ENCODE measurements around the gene SHISA8. TPM values are rescaled to one million over a fixed set of nuclear protein-coding genes. Genes with fewer than 3 reads are reported as not detected.

Gene SHISA8
- polyA plus RNA-seq, 3 donors: not detected

DNA sequence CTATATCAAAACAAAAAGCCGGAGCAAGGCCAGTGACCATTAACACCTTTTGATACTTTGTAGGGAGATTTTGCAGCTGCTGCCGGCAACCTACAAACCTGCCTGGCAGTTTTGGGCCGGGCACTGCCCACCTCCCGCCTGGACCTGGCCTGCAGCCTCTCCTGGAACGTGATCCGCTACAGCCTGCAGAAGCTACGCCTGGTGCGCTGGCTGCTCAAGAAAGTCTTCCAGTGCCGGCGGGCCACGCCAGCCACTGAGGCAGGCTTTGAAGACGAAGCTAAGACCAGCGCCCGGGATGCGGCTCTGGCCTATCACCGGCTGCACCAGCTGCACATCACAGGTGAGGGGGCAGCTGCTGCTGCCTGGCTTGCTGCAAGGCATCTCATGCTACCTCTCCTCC is 34.2 kb downstream of the SHISA8 start:
- no peaks in the 10 kb centered on the region for H3K79me2 ChIP-seq (ENCODE audit: insufficient read depth, low read length)
- peaks cover 92 to 99% of the 10 kb centered on the region in 2 donors for H3K36me3 Mint-ChIP-seq
- no peak overlapping the region for H3K27ac Mint-ChIP-seq
- H3K4me3 Mint-ChIP-seq: no peak overlapping the region
- H2AFZ ChIP-seq (ENCODE audit: insufficient read depth, low read depth, low read length, poor library complexity, severe bottlenecking): no peak overlapping the region
- no peak overlapping the region for H3K27ac ChIP-seq (ENCODE audit: low read depth in 1 of 2, low read length in 2 of 2)
- no peaks in the 10 kb centered on the region for H3K27me3 ChIP-seq (ENCODE audit: control insufficient read depth in 2 of 2, insufficient read depth in 2 of 2, low read length in 2 of 2)
- TF ChIP-seq, protein P1, sequence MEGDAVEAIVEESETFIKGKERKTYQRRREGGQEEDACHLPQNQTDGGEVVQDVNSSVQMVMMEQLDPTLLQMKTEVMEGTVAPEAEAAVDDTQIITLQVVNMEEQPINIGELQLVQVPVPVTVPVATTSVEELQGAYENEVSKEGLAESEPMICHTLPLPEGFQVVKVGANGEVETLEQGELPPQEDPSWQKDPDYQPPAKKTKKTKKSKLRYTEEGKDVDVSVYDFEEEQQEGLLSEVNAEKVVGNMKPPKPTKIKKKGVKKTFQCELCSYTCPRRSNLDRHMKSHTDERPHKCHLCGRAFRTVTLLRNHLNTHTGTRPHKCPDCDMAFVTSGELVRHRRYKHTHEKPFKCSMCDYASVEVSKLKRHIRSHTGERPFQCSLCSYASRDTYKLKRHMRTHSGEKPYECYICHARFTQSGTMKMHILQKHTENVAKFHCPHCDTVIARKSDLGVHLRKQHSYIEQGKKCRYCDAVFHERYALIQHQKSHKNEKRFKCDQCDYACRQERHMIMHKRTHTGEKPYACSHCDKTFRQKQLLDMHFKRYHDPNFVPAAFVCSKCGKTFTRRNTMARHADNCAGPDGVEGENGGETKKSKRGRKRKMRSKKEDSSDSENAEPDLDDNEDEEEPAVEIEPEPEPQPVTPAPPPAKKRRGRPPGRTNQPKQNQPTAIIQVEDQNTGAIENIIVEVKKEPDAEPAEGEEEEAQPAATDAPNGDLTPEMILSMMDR (IDR thresholded peaks at IDR 0.05): no peak
- no peaks in the 10 kb centered on the region for H3K4me1 ChIP-seq (ENCODE audit: control insufficient read depth in 1 of 2, insufficient read depth in 2 of 2, low read length in 2 of 2)
- peaks cover 0 to 2% (median 0%) of the 10 kb centered on the region in 3 donors for H3K27me3 Mint-ChIP-seq (ENCODE audit: low read depth in 3 of 3)
- no peaks in the 10 kb centered on the region for H3K9me3 ChIP-seq (replicated peaks in 1 of 2; ENCODE audit: control insufficient read depth in 1 of 2, insufficient read depth in 1 of 2, low read length in 2 of 2)
- no peak overlapping the region for H3K4me2 ChIP-seq (replicated peaks; ENCODE audit: extremely low read depth, low read length, poor library complexity, severe bottlenecking)
- H3K36me3 ChIP-seq (replicated peaks in 1 of 2; ENCODE audit: control insufficient read depth in 1 of 2, insufficient read depth in 2 of 2, low read length in 2 of 2): peaks cover 95 to 100% of the 10 kb centered on the region in 2 donors
- no peak overlapping the region for H3K4me3 ChIP-seq (replicated peaks in 1 of 3; ENCODE audit: low read depth in 2 of 3, low read length in 3 of 3)
- H3K9ac ChIP-seq (ENCODE audit: insufficient read depth, low read length, poor library complexity, severe bottlenecking): no peak overlapping the region
- H4K20me1 ChIP-seq (ENCODE audit: insufficient read depth, low read length): no peaks in the 10 kb centered on the region
- DNase-seq: no peak
- intact Hi-C loops (cut with micrococcal nuclease): no loop called here
- H3K9me3 Mint-ChIP-seq: no peaks in the 10 kb centered on the region
- H3K4me1 Mint-ChIP-seq: no peaks in the 10 kb centered on the region
- WGBS (ENCODE audit: insufficient coverage): 97% methylated on average over 11 of the region's 16 CpGs

DNA sequence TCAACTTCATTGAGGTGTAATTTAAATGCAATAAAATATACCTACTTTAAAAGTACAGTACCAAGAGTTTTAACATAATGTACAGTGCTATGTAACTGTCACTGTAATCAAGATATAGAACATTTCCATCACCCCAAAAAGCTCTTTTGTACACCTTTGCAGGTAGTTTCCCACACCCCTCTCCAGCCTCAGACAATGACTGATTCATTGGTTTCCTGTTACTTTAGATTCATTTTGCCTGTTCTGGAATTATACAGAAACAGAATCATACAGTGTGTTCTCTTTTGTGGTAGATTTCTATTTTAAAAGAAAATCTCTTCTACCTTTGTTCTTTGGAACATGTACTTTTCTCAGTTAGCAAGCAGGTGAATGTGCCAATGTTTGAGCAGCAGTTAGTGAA is 38.2 kb downstream of the SHISA8 start:
- no peaks in the 10 kb centered on the region for H3K9me3 ChIP-seq (replicated peaks in 1 of 2; ENCODE audit: control insufficient read depth in 1 of 2, insufficient read depth in 1 of 2, low read length in 2 of 2)
- no peaks in the 10 kb centered on the region for H3K27me3 ChIP-seq (ENCODE audit: control insufficient read depth in 2 of 2, insufficient read depth in 2 of 2, low read length in 2 of 2)
- Mint-ChIP-seq H3K27ac (no peak overlapping the region), H3K36me3 (peaks cover 83 to 97% of the 10 kb centered on the region in 2 donors), H3K9me3 (peaks cover 0 to 2% (median 0%) of the 10 kb centered on the region in 7 donors), H3K4me1 (no peaks in the 10 kb centered on the region), H3K27me3 (ENCODE audit: low read depth in 3 of 3) (peaks cover 0 to 2% (median 0%) of the 10 kb centered on the region in 3 donors), H3K4me3 (no peak overlapping the region)
- H3K4me3 ChIP-seq (replicated peaks in 1 of 3; ENCODE audit: low read depth in 2 of 3, low read length in 3 of 3): no peak overlapping the region
- no peak for DNase-seq
- no peak overlapping the region for H3K27ac ChIP-seq (ENCODE audit: low read depth in 1 of 2, low read length in 2 of 2)
- no peaks in the 10 kb centered on the region for H3K79me2 ChIP-seq (ENCODE audit: insufficient read depth, low read length)
- intact Hi-C loops (cut with micrococcal nuclease): no loop called here
- TF ChIP-seq, protein P1 (IDR thresholded peaks at IDR 0.05): no peak
- H3K4me1 ChIP-seq (ENCODE audit: control insufficient read depth in 1 of 2, insufficient read depth in 2 of 2, low read length in 2 of 2): no peaks in the 10 kb centered on the region
- no peak overlapping the region for H3K9ac ChIP-seq (ENCODE audit: insufficient read depth, low read length, poor library complexity, severe bottlenecking)
- H3K36me3 ChIP-seq (replicated peaks in 1 of 2; ENCODE audit: control insufficient read depth in 1 of 2, insufficient read depth in 2 of 2, low read length in 2 of 2): peaks cover 89 to 99% of the 10 kb centered on the region in 2 donors
- H4K20me1 ChIP-seq (ENCODE audit: insufficient read depth, low read length): no peaks in the 10 kb centered on the region
- no peak overlapping the region for H3K4me2 ChIP-seq (replicated peaks; ENCODE audit: extremely low read depth, low read length, poor library complexity, severe bottlenecking)
- H2AFZ ChIP-seq (ENCODE audit: insufficient read depth, low read depth, low read length, poor library complexity, severe bottlenecking): no peak overlapping the region

Measured in CD14-positive monocyte (primary cell).